Left lobe of liver (tissue), 2 donors: ENCODE data around the gene RING1. TPM values are rescaled to one million over a fixed set of nuclear protein-coding genes. Genes with fewer than 3 reads are reported as not detected.

ENCODE experiments used
- ATAC-seq: fragments of 200-7000 bp; cut with Tn5 transposase; one replicate; pipeline ENCODE4 v1.9.1; 2020; ENCODE audit warnings: mild to moderate bottlenecking, moderate library complexity
- DNase-seq: peaks from one replicate; pipeline ENCODE4 v3.0.0-alpha.2; 2020; ENCODE audit warnings: low spot score
- total RNA-seq: library from RNA; stranded (reverse); gene quantifications from one replicate; pipeline ENCODE4 v1.2.1, GENCODE V29; 2021
- donor health status: DM: no; HTN: no; CAD: no; lungs with moderate emphysema.
- donor health status: DM: no; HTN: yes; CAD: no.

Gene RING1
- total RNA-seq, 1 donor from 2014 or later: 19.2 TPM

- ATAC-seq (no peak), DNase-seq (no peak)
Observed at GRCh38 chr6:33171880-33172687, 36.2 kb upstream of the RING1 start.

GRCh38 chr6:33172688-33173534 lies 35.4 kb upstream of the RING1 start:
- peak; percentile 60 for ATAC-seq
- no peak for DNase-seq

DNA sequence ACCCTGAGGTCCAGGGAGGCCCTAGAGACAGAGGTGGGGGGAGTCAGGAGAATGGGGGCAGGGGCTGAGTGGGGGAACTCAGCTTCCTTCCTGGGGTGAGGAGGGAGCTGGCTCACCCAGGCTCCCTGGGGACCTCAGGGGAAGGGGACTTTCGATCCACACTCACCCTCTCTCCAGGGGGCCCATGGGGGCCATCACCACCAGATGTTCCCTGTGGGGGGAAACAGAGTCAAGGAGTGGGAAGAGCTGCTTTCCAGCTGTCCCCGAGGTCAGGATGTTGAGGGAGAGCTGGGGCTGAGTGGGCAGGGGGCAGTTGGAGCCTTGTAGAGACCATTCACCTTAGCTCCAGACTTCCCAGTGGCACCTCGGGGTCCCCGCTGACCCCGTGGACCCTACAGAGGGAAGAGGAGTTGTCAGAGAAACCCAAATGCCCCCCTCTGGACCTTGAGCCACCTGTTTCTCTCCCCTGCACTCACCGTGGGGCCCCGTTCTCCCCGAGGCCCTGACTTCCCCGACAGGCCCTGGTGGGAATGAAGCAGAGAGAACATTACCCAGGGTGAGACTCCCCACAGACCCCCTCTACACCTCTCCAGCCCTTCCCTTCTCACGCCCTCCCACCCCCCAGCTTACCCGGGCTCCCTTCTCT lies 34.6 kb upstream of the RING1 start:
- ATAC-seq: no peak
- no peak for DNase-seq

DNA sequence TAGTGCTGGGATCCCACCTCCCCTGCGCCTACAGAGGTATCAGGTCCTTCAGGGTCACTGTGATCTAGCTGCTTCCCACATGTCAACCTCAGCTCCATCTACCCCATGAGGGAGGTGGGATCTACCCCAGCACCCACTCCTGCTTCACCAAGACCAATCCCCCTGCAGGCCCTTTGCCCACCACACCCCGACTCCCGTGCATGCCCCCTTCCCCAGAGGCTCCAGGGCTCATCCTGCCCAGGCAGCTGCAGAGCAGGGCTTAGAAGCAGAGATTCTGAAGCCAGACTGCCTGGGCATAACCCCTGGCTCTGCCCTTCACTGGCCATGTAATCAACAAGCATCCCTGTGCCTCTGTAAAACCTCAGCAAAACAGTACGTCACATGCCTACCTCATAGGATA lies 33.5 kb upstream of the RING1 start:
- DNase-seq (no peak), ATAC-seq (no peak)

DNA sequence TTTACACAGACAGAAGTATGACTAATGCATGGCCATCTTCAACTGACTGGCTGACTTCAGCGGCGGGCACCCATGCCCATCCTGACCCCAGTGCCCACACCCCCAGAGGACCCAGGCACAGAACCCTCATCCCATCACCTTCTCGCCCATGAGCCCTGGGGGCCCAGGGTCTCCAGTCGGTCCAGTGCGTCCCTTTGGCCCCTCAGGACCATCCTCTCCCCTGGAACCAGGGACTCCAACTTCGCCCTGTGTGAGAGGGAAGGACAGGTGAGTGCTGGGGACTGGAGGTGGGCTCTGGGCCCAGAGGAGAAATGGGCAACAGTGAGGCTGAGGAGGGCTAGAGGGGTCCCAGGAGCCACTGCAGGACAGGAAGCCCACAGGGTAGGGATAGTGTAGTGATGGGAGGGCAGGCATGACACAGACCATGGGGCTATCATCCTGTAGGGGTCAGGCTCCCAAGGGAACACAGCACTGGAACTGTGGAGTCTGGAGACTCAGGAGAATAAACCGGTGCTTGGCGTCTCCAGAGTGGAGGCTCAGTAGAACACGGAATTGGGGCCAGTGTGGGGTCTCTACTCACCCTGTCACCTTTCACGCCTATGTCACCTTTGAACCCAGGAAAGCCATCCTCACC lies 32.7 kb upstream of the RING1 start:
- no peak for ATAC-seq
- no peak for DNase-seq

GRCh38 chr6:33176906-33177305 lies 31.4 kb upstream of the RING1 start:
- ATAC-seq (no peak), DNase-seq (no peak)

DNA sequence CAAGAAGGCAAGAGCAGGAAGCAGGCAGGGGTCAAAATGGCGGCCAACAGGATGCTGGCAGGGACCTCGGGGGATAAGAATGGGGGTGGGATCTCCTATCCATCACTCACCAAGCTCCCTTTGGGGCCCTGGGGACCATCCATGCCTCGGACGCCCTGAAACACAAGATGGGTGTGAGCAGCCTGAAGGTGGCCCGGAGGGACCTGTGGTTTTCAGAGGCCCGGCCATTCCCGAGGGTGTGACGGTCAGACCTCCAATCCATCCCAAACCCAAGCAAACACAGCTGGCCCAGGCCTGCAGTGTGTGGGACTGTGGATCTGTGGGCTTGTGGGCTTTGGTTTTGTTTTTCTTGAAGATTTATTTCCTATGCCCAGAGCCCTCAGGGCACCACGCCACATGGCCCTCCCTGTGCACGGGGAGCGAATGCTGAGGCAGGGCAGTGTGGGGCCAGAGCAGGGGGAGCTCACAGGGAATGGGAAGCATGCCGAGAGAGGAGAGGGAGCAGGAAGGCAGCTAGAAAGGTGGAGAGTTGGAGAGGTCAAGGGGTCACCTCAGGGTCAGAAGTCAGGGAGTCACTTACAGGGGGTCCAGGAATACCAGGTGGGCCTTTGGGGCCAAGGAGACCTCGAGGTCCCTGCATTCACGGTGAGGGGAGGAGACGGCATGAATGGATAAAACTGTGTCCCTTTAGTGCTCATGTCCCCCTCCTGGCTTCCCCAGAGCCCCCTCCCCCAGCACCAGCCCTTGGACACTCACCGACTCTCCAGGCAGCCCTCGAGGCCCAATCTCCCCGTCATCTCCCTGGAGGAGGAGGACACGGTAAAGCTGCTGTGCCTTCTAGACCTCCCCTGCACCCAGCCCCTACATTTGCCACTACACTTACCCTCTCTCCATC lies 30.5 kb upstream of the RING1 start:
- ATAC-seq: no peak
- DNase-seq: no peak

DNA sequence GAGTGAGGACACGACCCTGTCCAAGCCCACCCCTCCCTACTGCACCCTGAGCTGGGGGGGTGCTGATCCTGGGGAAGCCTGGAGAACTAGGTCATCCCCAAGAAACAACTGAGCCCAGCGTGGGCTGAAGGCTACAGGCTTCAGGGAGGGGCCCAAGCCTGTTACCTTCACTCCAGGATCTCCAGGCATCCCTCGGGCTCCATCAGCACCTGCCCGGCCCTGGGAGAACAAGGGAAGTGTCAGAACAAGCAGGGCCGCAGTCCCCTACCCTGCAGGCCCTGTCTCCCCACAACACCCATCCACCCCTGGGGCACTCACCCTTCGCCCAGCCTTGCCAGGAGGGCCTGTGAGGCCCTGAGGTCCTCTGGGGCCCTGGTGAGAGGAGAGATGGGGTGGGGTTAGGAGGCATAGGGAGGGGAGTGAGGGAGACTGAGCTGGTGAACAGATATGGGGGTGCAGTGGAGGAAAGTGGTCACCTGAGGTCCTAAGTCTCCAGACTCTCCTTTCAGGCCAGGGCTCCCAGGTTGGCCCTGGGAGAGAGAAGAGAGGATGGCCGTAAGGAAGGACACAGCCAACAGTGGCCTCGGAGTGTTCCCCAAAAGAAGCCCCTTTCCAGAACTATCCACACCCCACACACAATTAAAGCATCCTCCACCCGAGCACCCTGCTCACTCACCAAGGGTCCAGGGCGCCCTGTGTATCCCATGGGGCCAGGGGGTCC lies 29.4 kb upstream of the RING1 start:
- no peak for DNase-seq
- ATAC-seq: no peak

DNA sequence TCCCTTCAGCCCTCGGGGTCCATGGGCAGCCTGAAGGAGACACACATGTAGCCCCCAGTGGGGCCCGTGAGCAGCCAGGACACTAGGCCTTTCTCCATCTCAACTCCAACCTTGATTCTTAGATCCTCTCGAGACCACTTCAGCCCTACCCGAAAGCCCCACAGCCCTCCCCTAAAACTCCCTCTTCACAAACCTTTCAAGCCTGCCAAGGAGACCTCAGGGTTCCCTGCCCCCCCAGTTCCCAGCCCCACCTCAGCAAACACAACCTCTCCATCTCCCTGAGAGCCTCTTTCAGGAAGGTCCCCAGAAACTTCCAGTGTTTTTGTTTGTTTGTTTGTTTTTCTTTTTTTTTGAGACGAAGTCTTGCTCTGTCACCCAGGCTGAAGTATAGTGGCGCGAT lies 27.2 kb upstream of the RING1 start:
- ATAC-seq (no peak), DNase-seq (no peak)

DNA sequence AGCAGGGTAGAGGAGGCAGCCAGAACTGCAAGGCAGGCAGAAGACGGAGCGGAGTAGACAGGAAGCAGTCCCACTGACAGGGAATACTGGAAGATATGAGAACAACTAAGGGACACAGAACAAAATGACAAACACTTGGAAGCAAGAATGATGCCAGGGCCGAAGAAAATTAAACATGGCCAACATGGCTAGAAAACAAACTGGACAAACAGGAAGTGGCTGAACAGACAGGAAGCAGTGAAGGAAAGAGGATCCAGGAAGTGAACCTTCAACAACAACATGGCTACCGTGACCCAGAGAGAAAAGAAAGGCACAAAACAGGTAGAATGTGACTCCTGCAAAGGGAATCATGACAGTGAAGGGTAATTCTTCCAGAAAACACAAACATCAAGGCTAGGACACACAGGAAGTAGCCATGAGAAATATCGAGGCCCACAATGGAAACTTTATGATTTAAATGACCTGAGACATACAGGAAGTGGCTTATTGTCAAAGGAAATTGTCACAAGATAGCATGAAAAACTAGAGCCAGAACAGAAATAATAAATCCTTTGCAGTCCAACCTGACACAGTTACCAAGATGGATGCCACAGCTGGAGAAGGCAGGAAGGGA lies 25.1 kb upstream of the RING1 start:
- ATAC-seq (no peak), DNase-seq (no peak)

- no peak for DNase-seq
Observed at GRCh38 chr6:33185190-33185589, 23.1 kb upstream of the RING1 start.

GRCh38 chr6:33185654-33186187 lies 22.6 kb upstream of the RING1 start:
- no peak for DNase-seq

More at GRCh38 chr6:33185190-33185589, 23.1 kb upstream of the RING1 start:
- ATAC-seq: no peak

DNA sequence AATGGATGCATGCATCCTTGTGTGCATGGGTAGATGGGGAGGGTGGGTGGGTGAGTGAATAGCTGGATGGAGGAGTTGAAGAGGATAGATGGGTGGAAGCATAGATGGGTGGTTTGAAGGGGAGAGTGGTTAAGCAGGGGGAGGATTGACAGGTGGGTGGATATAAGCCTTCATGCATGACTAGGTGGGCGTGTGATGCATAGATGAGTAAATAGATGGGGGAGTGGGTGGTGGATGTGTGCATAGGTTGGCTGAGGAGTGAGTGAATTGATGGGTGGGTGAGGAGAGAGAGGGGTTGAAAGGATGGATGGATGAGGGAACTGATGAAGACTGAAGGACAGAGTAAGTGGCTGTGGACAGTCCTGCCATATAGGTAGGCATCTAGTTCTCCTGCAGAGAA lies 20.5 kb upstream of the RING1 start:
- ATAC-seq: no peak
- DNase-seq: no peak

More at GRCh38 chr6:33185654-33186187, 22.6 kb upstream of the RING1 start:
- ATAC-seq: no peak

DNA sequence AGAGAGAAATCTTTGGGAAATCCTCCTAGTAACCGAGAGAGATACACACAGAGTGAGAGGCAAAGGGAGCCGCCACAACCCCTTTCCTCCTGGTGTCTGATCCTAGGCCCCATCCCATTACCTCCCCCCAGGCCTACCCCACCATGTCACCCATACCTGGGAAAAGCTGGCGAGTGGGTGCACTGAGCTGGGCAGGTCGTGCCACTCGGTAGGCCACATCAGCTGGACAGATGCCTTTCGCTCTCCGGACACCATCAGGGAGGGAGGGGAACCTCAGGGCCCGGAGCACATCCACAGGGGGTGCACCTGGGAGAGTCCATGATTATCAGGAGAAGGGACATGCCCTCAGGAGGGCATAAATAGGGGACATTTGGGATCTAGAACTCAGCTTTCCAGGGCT lies 19.1 kb upstream of the RING1 start:
- no peak for DNase-seq
- no peak for ATAC-seq

DNA sequence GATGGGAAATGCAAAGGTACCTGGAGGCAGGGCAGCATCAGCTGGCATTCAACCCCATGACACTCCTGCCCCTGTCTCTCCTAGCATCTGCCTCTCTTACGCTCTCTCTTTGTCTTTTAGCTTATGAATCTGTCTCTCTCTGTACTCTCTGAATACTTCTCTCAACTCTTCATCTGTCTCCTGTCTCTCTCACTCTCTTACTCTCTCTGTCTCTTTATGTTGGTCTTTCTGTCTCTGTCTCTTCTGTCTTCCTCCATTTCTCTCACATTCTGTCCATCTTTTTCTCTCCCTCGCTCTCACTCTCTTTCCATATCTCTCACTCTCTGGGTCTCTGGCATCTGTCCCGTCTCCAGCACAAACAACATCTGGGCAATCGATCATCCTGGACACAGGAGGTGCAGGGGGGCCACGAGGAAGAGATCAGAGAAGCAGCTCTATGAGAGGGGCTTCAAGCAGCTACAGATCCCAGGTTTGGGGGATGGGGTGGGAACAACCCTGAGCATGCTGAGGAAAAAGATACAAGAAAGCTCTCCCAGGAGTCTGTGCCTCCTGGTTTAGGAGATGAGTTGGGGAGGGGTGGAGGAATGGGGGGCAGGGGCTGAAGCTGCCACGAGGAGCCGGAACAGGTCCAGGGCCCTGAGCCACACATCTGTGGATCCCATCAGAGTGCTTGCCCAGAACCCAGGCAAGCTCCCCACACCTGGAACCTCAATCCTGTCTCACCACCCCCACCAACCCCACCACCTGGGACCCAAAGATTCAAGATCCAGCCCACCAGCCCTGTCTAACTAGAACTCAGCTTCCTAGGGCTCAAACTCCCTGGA lies 18.5 kb upstream of the RING1 start:
- DNase-seq (no peak), ATAC-seq (no peak)

DNA sequence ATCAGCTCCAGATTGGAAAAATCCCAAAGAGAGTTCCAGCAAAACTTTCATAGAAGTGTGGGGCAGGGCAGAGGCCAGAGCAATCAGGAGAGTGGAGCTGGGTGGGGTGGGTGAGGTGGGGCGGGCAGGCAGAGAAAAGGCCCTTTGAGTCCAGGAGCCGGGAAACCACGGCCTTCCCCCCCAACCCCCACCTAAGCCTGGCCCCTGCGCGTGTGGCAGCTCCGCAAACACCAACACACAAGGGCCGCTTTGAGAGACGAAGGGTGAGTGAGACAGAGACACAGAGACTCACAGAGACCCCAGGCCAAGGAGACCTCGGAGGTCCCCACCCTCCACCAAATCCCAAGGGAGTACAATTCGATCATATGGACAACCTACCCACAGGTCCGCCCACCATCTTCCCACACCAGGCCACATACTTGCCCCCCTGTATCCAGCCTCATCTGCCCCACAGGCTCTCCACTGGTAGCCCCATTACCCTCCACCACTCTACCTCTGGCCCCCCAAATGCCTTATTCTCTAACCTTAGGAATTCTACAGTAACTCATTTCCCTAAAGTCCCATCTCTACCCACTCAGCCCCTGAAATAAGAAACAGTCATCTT lies 17.7 kb upstream of the RING1 start:
- ATAC-seq: no peak
- DNase-seq: no peak

DNA sequence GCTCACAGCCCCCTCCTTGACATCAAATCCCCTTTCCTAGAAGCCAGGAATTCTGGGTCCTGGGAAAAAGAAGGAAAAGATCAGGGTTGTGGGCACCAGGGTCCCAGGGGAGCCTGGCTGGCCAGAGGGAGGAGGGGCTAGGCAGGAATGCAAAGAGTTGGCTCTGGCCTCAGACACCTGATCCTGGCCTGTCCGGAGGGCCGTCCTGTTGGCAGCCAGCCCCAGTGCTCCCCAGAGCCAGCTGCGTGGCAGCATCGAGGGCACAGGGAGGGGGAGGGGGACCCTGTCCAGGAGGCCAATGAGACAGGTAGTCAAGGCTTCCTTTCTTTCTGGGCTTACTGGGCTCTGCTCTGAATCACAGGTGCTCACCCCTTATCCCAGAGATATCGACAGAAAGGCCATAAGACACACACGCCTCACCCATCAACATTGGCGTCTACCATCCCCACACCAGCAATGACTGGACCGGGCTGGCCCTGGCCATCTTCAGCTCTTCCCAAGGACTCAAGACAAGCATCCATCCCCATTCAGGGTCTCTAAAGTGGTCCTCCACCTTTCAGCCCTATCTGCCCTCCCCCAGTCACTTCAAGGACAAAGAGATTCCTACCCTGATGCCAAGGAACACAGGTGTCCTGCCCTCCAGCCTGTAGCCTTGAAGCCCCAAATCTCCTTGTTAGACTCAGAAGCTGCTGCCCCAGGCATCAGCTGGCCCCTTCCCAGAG lies 16.8 kb upstream of the RING1 start:
- DNase-seq: no peak
- ATAC-seq: no peak
